Femur (tissue), 1 donor: ENCODE data around the gene NET1.

Source experiments
- DNase-seq: peaks from one replicate; pipeline ENCODE4 v3.0.0-alpha.2; 2017

The NET1 gene

DNA sequence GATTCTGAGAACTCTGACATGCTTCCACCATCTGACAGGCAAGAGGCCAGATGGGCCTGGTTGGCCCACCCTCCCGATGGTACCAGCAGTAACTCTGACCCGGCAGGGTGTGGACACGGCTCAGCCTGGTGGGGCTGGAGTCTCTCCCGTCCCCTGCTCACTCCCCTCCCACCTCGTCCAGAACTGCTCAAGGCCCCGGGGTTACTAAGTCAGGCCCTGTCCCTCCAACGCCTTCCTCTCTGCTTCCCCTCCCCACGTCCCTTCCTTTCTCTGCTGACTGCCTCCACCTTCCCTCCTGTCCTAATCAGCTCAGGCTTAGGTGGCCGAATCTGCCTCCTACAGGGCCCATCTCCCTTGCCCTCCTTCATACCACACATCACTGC lies 74.5 kb downstream of the NET1 start:
- no peak for DNase-seq

DNA sequence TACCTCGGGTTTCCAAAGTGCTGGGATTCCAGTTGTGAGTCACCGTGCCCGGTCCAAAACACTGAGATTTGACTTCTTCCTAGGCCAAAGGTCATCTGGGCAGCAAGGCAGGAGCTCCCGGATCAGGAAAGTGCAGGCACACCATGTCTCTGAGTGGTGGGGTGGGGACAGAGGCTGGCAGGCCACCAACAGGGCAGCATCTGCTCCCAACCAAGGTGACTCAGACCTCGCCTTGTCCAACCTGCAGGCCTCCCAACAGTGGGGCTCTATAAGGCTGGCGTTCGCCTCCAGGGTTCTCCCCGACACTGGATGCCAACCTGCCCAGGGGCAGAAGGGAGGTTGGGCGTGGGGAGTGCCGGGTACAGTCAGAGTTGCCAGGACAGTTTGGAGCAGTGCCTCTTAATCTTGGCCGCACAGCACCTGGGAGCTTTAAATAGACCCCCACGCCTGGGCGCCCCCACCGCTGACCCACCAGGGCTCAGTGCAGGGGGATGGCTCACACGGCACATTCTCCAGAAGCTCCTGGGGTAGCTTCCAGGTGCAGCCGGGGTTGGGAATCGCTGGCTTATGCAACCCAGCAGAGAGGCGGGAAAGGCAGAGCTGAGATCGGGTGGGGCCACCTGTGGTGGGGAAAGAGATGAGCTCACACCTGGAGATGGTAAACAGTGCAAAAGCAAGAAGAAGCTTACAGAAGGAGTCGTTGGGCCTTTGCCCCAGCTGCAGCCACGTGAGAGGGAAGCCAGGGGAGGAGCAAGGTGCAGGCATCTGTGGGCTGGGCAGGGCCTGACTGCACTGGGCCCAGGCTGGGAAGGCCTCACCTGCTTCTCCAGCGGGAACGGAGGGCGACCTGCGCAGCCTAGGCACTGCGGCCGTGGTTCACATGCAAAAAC lies 76.2 kb downstream of the NET1 start:
- DNase-seq, result no peak

DNA sequence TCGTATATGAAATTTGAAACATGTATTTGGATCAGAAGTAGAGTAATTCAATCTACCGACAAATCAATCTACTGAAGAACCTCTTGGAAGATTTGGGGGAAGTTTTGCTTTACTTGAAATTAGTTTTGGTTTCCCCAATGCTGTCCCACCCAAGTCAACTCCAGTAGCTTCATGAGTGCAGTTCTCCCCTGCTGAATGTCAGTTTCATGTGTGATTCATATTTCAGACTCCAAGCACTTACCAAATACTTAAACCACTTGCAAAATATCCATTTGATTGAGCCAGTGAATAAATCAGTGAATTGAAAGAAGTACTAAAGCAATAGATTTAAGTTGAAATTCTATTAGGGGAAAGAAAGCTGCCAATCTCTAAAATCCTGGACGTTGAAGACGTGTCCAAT lies 77.7 kb downstream of the NET1 start:
- no peak for DNase-seq

DNA sequence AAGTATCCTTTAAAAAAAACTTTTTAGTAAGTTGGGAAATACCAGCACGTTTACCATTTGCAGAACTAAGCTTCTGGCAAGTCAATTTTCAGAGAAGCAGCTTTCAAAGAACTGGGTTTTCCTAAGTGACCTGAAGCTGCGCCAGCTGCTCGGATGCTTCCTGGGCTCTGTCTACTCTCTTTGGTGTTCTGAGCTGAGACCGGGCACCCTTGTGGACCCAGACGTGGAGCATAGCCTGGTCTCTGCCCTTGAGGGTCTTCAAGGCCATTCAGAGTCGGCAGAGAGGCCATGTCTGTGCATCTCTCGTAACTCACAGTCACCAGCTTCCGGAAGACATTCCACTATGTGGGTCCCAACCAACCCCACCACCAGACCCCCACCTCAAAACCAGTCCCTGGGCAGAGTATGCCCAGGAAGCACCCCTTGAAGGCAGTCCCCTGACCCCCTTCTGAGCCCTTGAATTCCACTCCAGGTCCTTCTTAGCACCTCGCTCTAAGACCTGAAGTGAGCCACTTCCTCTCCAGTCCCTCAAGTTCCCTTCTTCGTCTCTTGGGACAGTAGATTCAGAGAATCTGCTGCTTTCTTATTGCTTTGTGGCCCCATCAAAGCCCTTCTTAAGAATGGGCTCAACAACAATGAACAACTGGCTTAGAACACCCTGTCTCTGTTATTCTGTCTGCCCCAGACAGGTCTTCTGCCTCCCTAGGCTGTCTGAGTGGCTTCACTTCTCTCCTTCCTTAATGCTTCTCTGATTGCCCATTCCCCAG lies 78.5 kb downstream of the NET1 start:
- no peak for DNase-seq

DNA sequence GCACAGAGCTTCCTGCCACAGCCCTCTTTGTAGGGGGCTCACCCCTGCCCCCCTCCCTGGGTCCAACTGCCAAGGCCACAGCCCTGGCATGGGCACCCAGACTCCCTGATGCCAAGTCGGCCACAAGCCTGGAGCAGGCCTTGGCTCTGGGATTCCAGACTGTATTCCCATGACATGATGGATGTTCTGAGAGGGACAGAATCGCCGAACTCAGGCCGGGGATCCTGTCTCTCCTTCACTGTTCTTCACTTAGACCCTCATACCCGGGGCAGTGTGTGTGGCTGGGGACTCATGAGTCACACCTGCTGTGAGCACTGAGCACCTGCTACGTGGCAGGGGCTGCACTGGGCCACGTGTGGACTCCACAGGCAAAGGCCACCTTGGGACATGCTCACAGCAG lies 79.1 kb downstream of the NET1 start:
- DNase-seq, result no peak

DNA sequence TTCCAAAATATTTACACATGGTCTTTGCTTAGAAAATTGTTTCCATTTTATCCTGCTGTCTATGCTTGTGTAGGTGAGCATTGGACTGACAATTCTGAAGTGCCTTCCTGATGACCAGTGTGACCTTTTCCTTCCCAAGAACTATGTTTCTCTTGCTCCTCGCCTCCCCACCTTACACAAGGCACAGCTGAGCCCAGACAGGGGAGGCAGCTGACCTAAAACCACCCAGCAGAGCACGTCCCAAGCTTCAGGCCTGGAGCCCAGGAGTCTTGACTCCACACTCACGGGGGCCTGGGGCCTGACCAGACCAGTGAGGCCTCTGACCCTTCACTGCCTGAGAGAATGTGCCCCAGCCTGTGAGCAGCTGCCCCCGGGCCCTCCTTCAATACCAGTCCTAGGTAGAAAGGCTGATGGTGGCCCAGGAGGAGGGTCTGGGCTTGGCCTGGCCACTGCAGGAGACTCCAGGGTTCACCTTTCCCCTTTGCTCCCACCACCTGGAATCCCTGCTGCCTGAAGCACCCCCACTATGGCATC lies 80.0 kb downstream of the NET1 start:
- no peak for DNase-seq

DNA sequence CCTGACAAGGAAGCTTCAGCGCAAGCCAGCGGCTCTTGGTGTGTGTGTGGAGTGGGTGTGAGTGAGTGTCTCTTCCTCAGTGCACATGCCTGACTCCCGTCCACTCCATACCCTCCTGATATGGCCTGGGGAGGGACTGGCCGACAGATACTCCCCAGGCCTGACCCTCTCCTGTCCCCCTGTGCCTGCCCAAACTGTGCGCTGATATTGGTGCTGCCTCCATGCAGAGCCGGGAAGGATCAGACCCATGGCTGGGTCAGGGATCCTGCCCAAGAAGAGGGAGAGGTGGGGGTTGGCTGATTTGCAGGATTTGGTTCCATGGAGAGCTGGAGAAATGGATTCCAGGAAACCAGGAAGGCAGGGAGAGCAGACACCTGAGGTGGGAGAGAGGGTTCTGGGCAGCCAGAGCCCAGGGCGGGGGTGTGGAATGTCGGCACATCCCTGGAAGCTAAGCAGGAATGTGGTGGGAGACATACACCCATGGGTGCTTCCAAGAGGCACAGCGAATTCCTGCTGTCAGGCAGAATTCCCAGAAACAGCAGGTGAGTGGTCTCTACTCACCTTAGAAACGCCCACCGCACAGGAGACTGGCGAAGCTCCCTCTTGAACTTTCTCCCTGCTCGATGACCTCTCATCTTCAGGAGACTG lies 80.7 kb downstream of the NET1 start:
- no peak for DNase-seq

DNA sequence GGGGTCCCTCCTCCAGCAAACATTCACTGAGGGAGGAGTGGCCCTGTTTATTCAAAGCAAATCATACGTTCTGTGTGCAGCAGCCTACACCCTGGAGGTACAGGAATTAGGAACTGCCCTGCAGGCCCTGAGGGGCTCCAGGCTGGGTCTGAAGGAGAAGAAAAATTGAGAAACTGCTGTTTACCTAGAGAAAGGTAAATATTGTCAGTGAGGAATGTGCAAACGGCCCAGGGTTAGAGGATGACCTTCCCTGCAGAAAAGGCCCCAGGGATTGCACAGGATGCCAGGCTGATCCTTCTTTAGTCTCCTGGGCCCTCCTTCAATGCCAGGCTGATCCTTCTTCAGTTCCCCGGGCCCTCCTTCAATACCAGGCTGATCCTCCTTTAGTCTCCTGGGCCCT lies 81.3 kb downstream of the NET1 start:
- DNase-seq, result no peak

DNA sequence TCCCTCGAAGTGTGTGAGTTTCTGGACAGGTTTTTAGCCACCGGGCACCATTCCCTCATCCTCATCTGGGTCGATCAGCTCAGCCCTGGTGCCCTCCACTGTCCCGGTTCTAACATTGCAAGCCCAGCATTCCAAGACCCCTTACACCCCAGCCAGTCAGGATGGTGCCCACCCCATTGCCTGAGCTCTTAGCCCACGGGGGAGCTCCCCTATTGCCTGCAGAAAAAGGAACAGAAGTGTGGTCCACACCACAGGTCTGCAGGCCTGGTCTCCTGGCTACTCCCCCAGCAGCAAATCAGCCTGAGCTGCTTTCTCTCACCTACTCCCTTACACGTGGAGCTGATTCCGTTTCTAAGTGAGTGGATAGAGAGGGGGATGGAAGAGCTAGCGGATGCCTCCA lies 82.3 kb downstream of the NET1 start:
- DNase-seq, result no peak

DNA sequence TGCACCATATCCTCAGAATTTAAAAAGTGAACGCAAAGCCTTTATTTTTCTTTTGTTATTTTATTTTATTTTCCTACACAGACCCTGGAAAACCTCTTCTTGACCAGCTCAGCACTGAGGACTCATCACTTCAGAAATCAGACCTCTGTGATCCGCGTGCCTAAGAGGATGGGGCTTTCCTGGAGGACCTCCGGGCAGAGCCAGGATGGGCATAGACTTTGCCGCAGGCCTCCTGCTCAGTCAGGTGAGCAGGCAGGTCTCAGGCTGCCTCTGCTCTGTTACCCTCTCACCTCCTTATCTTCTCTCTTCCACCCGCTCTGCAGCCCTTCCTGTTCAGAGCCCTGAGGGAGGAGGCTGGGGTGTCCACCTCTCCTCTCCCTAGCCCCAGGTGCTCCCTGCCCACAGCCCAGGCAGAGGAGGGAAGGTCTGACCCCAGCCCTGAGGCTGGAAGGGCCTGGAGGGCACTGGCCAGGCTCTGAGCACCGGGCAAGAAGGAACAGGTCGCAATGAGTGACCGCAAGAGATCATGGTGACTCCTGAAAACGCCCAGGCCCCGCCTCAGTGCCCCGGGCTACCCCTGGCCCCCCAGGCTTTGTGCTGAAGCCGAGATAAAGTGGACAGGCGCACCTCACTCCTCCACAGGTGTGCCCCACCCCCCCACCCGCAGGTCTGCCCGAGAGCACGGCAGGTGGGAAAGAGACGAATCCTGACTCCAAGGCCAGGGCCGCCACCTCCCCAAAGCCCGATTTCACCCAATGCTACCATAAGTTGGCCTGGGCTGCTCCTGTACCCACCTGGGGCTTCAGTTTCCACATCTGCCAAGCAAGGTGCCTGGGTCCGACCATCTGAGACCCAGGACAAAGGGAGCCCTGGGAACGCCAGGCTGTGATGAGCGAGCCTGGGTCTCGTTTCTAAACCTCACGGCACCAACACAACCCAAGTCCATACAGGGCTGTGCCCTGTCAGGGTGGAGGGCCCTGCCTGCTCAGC lies 84.2 kb downstream of the NET1 start:
- no peak for DNase-seq

DNA sequence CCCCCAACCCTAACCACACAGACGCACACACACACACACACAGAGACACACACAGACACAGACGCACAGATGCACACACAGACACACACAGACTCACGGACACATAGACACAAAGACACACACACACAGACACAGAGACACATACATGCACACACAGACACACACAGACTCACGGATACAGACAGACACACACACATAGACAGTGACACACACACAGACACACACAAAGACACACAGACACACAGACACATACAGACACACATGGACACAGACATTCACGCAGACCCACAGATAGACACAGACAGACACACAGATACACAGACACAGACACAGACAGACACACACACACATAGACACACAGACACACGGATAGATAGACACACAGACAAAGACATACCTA lies 84.9 kb downstream of the NET1 start:
- DNase-seq, result no peak

DNA sequence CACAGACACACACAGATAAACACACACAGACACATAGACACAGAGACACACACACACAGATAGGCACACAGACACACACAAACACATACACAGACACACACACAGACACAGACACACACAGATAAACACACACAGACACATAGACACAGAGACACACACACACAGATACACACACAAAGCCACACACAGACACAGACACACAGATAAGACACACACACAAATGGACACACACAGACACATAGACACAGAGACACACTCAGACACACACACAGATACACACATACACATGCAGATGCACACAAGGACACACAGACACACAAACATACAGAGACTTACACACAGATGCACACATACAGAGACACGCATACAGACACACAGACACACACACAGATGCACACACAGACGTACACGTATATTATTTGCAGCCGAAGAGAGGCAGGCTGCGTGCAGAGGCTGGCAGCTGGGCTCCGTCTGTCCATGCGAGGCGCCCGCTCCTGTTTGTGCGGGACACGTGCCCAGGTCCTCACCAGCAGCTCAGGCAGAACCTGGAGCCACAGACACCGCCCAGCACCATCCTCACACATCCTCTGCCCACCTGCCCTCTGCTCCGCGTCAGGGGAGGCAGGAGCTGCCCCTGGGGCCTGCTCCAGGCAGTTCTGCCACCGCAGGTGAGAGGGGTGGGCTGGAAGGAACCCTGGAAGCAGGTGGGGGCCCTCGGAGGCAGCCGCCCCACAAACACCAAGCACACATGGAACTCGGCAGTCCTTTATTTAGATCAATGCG lies 85.8 kb downstream of the NET1 start:
- DNase-seq, result no peak

DNA sequence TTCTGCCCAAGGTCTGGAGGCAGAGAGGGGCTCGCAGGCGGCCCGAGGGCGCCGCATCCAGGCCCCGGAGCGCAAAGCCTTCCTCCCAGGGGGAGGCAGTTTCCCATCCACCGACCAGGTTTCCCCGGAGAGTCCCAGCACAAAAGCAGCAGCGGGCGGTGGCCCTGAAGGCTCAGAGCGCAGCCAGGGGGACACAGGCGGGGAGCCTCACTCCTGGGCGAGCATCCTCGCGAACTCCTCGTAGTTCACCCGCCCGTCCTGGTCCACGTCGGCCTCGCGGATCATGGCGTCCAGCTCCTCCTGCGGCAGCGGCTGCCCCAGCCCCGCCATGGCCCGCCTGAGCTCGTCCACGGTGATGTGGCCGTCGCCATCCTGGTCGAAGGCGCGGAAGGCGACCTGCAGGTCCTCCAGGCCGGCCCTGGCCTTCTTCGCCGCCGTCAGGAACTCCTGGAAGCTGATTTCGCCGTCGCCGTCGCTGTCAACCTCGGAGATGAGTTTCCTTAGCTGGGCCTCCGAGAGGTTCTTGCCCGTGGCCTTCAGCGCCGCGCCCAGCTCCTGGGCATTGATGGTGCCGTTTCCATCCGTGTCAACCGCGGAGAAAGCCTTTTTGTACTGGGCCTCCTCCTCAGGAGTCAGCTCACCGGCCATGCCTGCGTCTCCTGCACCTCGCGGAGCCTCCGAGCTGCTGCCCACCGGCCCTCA lies 86.6 kb downstream of the NET1 start:
- DNase-seq, result no peak

DNA sequence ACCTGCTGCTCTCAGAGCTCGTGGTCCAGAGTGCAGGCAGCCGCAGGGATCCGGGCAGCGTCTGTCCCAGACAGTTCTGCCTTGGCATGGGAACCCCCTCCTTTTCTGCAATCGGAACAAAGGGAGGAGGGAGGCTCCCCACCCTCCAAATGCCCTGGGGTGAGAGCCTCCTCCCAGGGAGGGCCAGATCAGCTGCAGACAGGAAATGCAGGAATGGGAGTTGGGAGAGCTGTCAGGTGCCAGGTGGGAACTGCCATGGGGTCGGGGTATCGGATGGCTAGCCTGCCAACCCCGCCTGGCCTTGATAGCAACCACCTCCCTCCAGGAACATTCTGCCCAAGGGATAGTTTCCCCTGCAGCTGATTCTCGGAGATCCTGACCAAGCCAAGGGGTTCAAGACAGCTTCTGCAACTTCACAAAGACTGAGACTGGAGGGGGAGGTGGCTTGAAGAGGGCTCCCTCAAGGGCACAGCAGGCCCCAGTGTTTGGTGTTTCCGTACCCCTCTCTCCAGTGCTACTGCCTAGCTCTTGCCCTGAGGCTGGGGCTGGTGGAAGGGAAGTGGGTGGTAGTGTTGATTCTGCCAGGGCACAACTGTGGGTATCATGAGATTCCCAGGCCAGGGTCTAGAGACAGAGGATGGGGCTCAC lies 87.3 kb downstream of the NET1 start, which contains the start of gene CALML5:
Gene CALML5, minus strand, starts transcription at position 78 of the 648 bp plus-strand sequence. CDS start 132 bp downstream, outside the sequence.
- no peak for DNase-seq

DNA sequence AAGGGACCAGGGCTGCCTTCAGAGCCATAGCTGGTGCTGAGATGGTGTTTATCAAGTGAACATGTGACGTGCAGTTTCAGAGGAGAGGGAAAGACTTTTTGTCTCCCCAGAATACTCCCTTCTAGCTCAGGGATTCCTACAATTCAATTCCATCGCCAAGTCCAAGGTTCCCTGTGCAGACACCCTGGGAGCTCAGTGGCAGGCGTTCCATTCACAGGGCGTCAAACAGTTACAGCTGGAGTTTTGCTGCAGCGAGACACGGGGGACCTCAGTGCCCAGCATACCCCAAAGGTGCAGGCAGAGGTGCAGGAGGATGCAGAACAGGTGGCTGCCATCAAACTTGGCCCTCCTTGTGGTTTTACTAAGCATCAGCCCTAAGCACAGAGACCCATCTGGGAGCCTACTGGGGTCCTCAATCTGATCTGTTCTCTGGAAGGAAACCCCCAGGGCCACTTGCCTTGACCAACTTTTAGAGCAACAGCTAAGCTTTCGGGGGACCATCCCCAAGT lies 87.9 kb downstream of the NET1 start:
- DNase-seq, result no peak

DNA sequence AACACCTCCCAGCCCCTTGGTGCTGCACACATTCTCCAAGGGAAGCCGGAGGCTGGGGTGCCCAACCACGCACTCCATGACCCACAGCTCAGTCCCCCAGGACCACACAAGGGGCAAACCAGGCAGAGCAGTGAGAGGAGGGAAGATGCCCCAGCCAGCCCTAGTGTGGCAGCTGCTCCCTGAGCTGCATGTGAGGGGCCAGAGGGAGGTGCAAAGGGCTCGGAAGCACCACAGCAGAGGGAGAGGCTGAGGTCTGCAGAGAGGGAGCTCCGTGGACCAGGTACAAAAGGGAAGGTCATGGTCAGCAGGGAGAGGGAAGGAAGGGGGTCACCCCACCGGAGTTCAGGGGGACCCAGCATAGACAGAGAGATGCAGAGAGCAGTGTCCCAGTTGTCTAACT lies 88.6 kb downstream of the NET1 start:
- no peak for DNase-seq

DNA sequence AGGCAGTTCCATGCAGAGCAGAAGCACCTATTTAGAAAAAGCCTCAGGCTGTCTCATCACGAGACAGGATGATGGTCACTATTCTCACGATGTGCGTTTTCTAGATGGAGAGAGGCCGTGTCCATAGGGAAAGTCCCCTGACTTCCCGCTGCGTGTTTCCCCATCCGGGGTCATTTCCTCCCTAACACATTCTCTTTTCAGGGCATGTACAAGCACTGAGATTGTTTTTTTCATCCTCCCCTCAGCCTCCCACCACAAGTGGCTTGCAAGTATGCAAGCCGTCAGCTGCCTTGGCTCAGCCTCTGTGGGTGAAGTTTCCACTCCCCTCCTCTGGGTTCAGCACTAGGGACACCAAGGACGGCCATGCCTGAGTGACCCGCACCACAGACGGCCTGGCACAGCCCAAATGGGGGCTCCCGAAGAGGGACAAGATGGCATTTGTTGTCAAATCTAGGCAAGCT lies 89.7 kb downstream of the NET1 start:
- DNase-seq, result no peak

DNA sequence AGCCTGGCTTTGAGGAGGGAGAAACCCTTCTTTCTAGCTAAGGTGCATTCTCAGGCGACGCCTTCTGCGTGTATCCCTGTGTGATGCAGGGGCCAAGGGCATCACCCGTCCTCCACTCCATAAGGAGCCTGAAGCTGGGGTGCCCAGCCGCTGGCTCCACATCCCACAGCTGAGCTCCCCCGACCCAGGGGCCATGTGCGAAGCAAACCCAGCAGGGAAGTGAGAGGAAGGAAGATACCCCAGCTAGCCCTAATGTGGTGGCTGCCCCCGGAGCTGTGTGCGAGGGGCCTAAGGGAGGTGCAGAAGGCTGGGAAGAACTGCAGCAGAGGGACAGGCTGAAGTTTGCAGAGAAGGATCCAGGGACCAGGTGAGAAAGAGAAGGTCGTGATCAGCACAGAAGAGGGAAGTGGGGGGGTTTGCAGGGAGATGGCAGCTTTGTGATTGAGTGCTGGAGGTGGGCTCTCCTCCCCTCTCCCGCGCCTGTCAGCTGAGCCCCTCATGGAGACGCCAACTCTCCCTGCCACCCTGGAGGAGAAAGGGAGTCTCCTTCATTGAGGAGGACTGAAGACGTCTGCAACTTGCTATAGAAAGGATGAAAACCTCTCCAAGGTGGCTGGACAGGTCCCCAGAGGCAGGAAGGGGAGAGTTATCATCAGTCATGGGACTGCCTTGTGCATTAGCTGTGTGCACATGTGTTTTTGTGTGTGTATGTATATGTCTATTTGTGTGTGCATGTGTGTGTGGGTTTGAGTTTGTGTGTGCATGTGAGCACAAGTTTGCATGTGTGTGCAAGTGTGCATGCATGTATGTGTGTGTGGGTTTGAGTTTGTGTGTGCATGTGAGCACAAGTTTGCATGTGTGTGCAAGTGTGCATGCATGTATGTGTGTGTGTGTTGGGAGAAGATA lies 90.5 kb downstream of the NET1 start:
- DNase-seq, result no peak

DNA sequence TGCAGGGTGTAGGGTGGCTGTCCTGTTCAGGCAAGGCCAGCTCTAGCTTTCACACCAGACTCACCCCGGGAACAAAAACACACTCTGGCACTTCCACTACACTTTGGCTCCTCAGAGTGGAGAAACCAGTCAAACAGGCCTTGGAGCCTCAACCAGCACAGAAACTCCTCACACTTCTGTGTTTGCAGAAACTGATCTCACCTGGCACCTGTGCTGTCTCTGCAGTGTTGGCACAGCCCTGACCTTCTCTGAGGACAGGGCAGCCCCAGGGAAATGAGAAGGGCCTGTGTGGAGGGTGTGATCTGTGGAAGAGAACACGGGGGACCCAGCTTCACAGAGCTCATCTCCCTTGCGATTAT lies 91.1 kb downstream of the NET1 start:
- DNase-seq, result no peak
